NCI-H1694 treated with DMSO at 0.1 percent for 48 hours (cell line): Measurements from ENCODE around the gene MACO1.

ENCODE experiments used
- DNase-seq: peaks from one replicate; lab custom pipeline; 2025; lab: John Stamatoyannopoulos, UW

MACO1 gene

DNA sequence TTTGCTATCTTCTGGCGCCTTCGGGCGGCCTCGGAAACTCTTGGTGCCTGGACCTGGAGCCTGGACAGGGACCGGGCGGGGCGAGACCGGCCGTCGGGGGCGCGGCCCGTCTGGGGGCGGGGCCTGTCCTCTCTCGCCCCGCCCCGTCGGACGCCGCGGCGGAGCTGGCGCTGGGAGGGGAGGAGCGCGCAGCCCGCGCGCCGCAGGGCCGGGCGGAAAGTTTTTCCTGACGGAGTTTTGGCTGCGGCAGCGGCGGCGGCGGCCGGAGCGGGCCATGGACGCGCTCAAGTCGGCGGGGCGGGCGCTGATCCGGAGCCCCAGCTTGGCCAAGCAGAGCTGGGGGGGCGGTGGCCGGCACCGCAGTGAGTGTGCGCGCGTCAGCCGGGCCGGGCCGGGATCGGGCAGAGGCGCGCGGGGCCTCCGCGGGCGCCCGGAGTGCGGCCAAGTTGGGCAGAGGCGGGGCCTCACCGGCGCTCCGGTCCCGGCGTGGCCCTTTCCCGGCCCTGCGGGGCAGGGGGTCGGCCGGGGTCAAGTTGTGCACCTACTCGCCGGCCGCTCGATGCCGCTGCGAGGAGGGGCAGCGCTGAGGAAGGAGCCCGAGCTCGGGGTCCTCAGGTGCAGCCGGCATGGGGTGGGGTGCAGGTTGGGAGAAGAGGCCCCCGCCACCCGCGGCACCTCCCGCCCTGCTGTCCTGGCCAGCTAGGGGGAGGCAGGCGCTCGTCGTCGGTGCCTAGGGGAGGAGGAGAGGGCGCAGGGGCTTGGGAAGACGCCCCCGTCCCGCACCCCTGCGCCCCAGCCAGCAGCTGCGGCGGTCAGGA is 112.9 kb downstream of the MACO1 start, which contains the start of gene LDLRAP1:
Gene LDLRAP1, plus strand, starts transcription at position 182 of the 818 bp plus-strand sequence. Its CDS starts 93 bp downstream, at position 275.
- no peak for DNase-seq

DNA sequence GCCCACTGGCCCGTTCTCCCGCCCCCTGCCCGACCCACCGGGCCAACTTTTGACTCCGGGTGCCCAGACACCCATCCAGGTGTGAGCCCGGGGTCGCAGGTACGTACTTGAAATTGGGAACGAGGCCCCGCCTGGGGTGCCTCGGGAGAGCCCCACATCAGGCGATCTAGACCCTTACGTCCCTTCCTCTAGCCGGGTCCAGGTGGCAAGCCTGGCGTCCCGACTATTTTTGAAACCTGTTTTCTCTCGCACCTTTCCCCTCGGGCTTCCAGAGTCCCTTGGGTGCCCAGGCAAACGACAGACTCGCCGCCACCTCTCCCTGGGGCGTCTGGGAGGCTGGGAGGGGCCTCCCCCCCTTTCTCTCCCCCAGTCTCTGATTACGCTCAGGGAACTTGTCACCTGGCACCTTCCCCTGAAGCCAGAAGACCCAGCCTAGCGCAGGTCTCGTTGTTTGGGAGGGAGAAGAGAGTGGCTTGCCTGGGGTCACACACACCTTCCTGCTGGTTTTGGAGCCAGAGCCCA is 113.6 kb downstream of the MACO1 start:
- DNase-seq, result no peak

DNA sequence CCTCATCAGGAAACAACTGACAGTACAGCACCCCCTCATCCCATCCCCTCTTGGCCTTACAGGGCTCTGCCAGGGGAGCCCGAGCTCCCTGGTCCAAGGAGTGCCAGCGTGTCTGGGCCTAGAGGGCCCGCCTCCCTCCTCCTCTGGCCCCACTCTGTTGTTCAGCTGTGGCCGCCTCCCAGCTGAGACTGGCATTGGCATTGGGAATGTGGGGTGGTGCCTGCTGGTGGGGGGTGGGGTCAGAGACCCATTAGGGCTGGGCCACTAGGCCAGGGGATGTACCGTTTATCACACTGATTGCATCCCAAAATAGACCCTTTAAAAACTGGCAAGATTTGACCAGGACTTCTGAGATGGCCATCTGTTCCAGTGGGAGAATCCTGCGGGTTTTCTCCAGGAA is 114.1 kb downstream of the MACO1 start:
- no peak for DNase-seq

DNA sequence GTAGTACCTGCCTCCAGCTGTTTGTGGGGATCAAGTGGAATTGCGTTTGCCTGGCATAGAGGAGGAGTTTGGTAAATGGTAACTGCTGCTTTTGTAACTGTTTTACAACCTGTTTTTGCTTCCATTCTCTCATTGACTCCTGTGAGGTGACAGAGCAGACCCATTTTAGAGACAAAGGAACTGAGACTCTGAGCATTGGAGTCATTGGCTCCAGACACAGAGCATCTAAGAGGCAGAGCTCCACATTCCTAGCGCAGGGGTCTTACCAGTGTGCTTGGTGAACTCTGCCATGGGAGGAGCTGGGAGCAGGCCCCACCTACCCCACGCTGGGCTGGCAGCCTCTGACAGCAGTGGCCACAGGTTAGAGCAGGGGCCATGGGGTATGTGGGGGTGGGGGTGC is 115.1 kb downstream of the MACO1 start:
- DNase-seq, result no peak

DNA sequence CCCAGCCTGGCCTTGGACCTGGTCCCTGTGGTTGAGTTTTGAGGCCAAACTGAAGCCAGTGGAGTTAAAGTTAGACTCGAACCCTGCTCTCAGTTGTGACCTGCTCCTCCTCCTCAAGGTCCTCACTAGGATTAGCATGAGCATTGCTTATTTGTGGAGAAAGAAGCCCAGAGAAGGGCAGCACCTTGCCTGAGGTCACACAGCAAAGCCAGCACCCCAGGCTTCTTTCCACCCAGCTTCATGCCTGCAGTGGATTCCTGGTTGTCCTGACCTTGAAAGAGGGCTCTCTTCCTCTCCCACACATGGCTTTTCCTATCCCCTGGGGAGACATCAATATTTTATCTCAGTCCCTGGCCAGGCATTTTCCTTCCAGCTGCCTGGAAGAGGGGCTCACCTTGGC is 115.5 kb downstream of the MACO1 start:
- no peak for DNase-seq

DNA sequence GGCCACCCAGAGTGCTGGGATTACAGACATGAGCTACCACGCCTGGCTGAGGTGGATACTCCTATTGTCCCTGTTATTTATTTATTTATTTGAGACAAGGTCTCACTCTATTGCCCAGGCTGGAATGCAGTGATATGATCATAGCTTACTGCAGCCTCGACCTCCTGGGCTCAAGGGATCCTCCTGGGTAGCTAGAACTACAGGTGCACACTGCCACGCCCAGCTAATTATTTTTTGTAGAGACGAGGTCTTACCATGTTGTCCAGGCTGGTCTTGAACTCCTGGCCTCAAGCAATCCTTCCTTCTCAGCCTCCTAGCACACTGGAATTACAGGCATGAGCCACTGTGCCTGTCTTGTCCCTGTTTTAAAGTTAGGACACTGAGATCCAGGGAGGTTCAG is 117.9 kb downstream of the MACO1 start:
- no peak for DNase-seq

DNA sequence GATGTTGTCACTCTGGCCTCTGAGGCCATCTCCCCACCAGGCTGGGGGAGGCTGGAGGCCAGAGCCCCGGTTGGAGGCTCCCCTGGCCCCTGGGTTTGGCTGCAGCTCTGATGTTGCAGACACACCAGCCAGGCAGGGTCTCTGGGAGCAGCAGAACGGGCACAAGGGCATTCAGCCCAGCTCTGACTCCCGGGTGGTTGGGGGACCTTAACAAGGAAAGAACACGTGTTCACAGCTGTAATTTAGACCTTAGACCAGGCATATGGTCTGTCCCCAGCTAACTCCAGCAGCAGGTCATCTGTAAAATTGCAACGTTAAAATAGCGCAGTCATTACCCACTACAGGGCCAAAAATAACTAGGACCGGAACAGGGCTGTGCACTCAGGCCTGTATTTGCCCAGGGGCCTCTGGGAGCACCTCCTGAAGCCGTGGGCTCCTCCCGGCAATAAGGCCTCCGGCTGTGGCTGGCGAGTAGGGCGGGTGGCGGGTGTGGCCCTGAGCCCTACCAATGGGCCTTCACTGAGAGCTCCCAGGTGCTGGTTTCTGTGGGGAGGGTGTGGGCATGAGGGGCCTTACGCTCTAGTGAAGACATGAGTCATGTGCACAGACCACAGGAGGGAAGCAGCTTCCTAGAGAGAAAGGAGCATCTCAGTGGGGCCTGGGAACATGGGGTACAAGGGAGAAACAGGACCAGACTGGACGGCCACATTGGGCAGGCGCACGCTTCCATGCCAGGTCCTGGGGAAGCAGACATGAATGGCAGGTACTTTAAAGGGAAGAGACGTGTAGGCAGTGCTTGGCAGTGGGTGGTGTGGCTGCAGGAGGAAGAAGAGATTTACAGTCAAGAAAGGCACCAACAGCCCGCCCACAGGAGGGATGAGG is 118.8 kb downstream of the MACO1 start:
- DNase-seq, result no peak
